Neural cell (in vitro differentiated cells): ENCODE results near the gene TPRG1. TPM values are rescaled to one million over a fixed set of nuclear protein-coding genes. Genes with fewer than 3 reads are reported as not detected.

Source experiments
- H2AFZ ChIP-seq: fragments of 200-600, 300-800 bp; sonication (generic), shearing (Covaris generic); 2 replicates; pipeline ENCODE4 v1.6.0; 2014; ENCODE audit warnings: low read depth, mild to moderate bottlenecking, antibody characterized with exemption, low read length, moderate library complexity
- H3F3A ChIP-seq: fragments of 200-600 bp; shearing (Covaris generic); 2 replicates; pipeline ENCODE4 v1.6.1; 2016; ENCODE audit warnings: mild to moderate bottlenecking, moderate library complexity, mixed read lengths, antibody characterized with exemption, low read length; ENCODE audit not compliant: insufficient read depth, poor library complexity, severe bottlenecking
- H3K27ac ChIP-seq: fragments of 200-600, 300-800 bp; sonication (generic), shearing (Covaris generic); 2 replicates; pipeline ENCODE4 v1.5.1; 2014; ENCODE audit warnings: mild to moderate bottlenecking, low read length, moderate library complexity
- H3K27me3 ChIP-seq: fragments of 300-800, 200-600 bp; sonication (generic), shearing (Covaris generic); 2 replicates; pipeline ENCODE4 v1.6.0; 2014; ENCODE audit warnings: mild to moderate bottlenecking, low read depth, low read length, moderate library complexity; ENCODE audit not compliant: insufficient read depth
- H3K36me3 ChIP-seq: fragments of 300-800, 200-600 bp; sonication (generic), shearing (Covaris generic); 2 replicates; pipeline ENCODE4 v1.5.1; 2014; ENCODE audit warnings: mild to moderate bottlenecking, antibody characterized with exemption, low read length, moderate library complexity; ENCODE audit not compliant: insufficient read depth
- H3K4me2 ChIP-seq: fragments of 300-800, 200-600 bp; sonication (generic), shearing (Covaris generic); 2 replicates; pipeline ENCODE4 v1.6.0; 2014; ENCODE audit warnings: mild to moderate bottlenecking, low read length
- H3K4me3 ChIP-seq: fragments of 300-800, 200-600 bp; sonication (generic), shearing (Covaris generic); 2 replicates; pipeline ENCODE4 v1.5.1; 2014; ENCODE audit warnings: mild to moderate bottlenecking, low read length, moderate library complexity
- H3K79me2 ChIP-seq: fragments of 200-600 bp; shearing (Covaris generic); replicated peaks from 2 replicates; pipeline ENCODE4 v1.6.0; 2014; ENCODE audit warnings: mild to moderate bottlenecking, low read length, moderate library complexity; ENCODE audit not compliant: insufficient read depth
- H3K9ac ChIP-seq: fragments of 300-800, 200-600 bp; sonication (generic), shearing (Covaris generic); 2 replicates; pipeline ENCODE4 v1.6.1; 2016; ENCODE audit warnings: mild to moderate bottlenecking, low read length, mixed read lengths
- H3K9me2 ChIP-seq: fragments of 200-600 bp; shearing (Covaris generic); 2 replicates; pipeline ENCODE4 v1.6.1; 2016; ENCODE audit warnings: mild to moderate bottlenecking, low read length, mixed read lengths; ENCODE audit not compliant: insufficient read depth
- H3K9me3 ChIP-seq: fragments of 200-600, 300-800 bp; sonication (generic), shearing (Covaris generic); 2 replicates; pipeline ENCODE4 v1.6.1; 2016; ENCODE audit warnings: mild to moderate bottlenecking, mixed run types, low read length, moderate library complexity, mixed read lengths
- H4K20me1 ChIP-seq: fragments of 200-600 bp; shearing (Covaris generic); 2 replicates; pipeline ENCODE4 v1.6.1; 2016; ENCODE audit warnings: mild to moderate bottlenecking, mixed run types; ENCODE audit not compliant: insufficient read depth
- CTCF ChIP-seq: fragments of 450-650 bp; IDR thresholded peaks from 2 replicates; pipeline ENCODE4 v1.5.1; 2014; ENCODE audit warnings: antibody characterized with exemption, mild to moderate bottlenecking, moderate library complexity; ENCODE audit not compliant: poor library complexity, severe bottlenecking
- EP300 ChIP-seq: fragments of 450-650 bp; conservative IDR thresholded peaks from 2 replicates; pipeline ENCODE4 v1.6.1; 2014; ENCODE audit warnings: antibody characterized with exemption, mild to moderate bottlenecking, moderate library complexity; ENCODE audit not compliant: poor library complexity, severe bottlenecking
- EZH2 ChIP-seq: fragments of 200-600, 300-800 bp; shearing (Covaris generic), sonication (generic); IDR thresholded peaks from 2 replicates; pipeline ENCODE4 v1.6.1; 2014; ENCODE audit warnings: antibody characterized with exemption, low read length, borderline replicate concordance, mild to moderate bottlenecking; ENCODE audit not compliant: insufficient read depth, poor library complexity, severe bottlenecking
- MXI1 ChIP-seq: fragments of 450-650 bp; conservative IDR thresholded peaks from 2 replicates; pipeline ENCODE4 v1.6.1; 2014; ENCODE audit warnings: antibody characterized with exemption, mild to moderate bottlenecking; ENCODE audit not compliant: poor library complexity, severe bottlenecking
- POLR2AphosphoS5 ChIP-seq: IDR thresholded peaks from 2 replicates; pipeline ENCODE4 v1.6.1; 2012
- RAD21 ChIP-seq: fragments of 450-650 bp; conservative IDR thresholded peaks from 2 replicates; pipeline ENCODE4 v1.6.1; 2014; ENCODE audit warnings: antibody characterized with exemption, mild to moderate bottlenecking, moderate library complexity
- REST ChIP-seq: IDR thresholded peaks from 2 replicates; pipeline ENCODE4 v1.6.1; 2012; ENCODE audit warnings: borderline replicate concordance
- SMC3 ChIP-seq: fragments of 450-650 bp; conservative IDR thresholded peaks from 2 replicates; pipeline ENCODE4 v1.6.1; 2014; ENCODE audit warnings: antibody characterized with exemption, mild to moderate bottlenecking, moderate library complexity; ENCODE audit not compliant: poor library complexity
- TAF1 ChIP-seq: IDR thresholded peaks from 2 replicates; pipeline ENCODE4 v1.6.1; 2012; ENCODE audit warnings: low read depth
- polyA plus RNA-seq: library from polyadenylated mRNA; depleted of rRNA; stranded (reverse); fragments of >200 nt; gene quantifications from 2 replicates; pipeline ENCODE4 v1.2.3, GENCODE V29; 2014

Gene TPRG1
- polyA plus RNA-seq, 1 donor from 2014 or later = 0.17 TPM

GRCh38 chr3:189289251-189289650, 117.5 kb downstream of the TPRG1 start:
- H2AFZ ChIP-seq = no peak overlapping the region
- no peak overlapping the region for H3K27ac ChIP-seq
- H3K27me3 ChIP-seq = no peaks in the 10 kb centered on the region
- H3K79me2 ChIP-seq = no peaks in the 10 kb centered on the region
- no peak overlapping the region for H3K4me2 ChIP-seq
- no peaks in the 10 kb centered on the region for H3K9me3 ChIP-seq
- no peak overlapping the region for H3K4me3 ChIP-seq
- no peaks in the 10 kb centered on the region for H3K36me3 ChIP-seq
- no peak overlapping the region for H3K9ac ChIP-seq
- no peak for TF ChIP-seq SMC3
- TF ChIP-seq MXI1 = no peak
- TF ChIP-seq EZH2 = no peak
- no peak for TF ChIP-seq TAF1
- TF ChIP-seq EP300 = no peak
- TF ChIP-seq CTCF = no peak
- no peak for TF ChIP-seq REST
- TF ChIP-seq POLR2AphosphoS5 = no peak
- no peak for TF ChIP-seq RAD21
- H4K20me1 ChIP-seq = no peaks in the 10 kb centered on the region
- no peaks in the 10 kb centered on the region for H3K9me2 ChIP-seq
- H3F3A ChIP-seq = no peaks in the 10 kb centered on the region

- no peak overlapping the region for H3K4me2 ChIP-seq
- no peaks in the 10 kb centered on the region for H3K9me2 ChIP-seq
- no peak overlapping the region for H2AFZ ChIP-seq
- H3K4me3 ChIP-seq = no peak overlapping the region
- TF ChIP-seq MXI1 = no peak
- TF ChIP-seq RAD21 = no peak
- TF ChIP-seq EZH2 = no peak
- no peak for TF ChIP-seq TAF1
- TF ChIP-seq CTCF = no peak
- no peak for TF ChIP-seq SMC3
- no peak for TF ChIP-seq EP300
- no peak for TF ChIP-seq REST
- H3K79me2 ChIP-seq = no peaks in the 10 kb centered on the region
- H3F3A ChIP-seq = no peaks in the 10 kb centered on the region
- H3K9ac ChIP-seq = no peak overlapping the region
- H3K9me3 ChIP-seq = no peaks in the 10 kb centered on the region
- no peak overlapping the region for H3K27ac ChIP-seq
- H3K36me3 ChIP-seq = no peaks in the 10 kb centered on the region
- H4K20me1 ChIP-seq = no peaks in the 10 kb centered on the region
- H3K27me3 ChIP-seq = no peaks in the 10 kb centered on the region
Measured at GRCh38 chr3:189292667-189293484, 121.1 kb downstream of the TPRG1 start.
